ENCODE results near the gene CD83.

- TF ChIP-seq CTCF (IDR thresholded peaks at IDR 0.05) (no peak), NR2C2 (CRISPR knock-in tag; IDR thresholded peaks at IDR 0.05) (no peak), ZNF219 (CRISPR knock-in tag; IDR thresholded peaks at IDR 0.05; ENCODE audit: borderline replicate concordance) (no peak)
Observed at GRCh38 chr6:14129575-14129974, 12.0 kb downstream of the CD83 start.

Measured in WTC11 (cell line).